NT2/D1 (cell line): ENCODE data around the gene GALNT7.

ENCODE experiments used
- SUZ12 ChIP-seq: IDR thresholded peaks from 2 replicates; pipeline ENCODE4 v1.6.1; 2011; ENCODE audit not compliant: insufficient read length, insufficient read depth; ENCODE audit errors: extremely low read depth
- YY1 ChIP-seq: IDR thresholded peaks from 2 replicates; pipeline ENCODE4 v1.6.1; 2011; ENCODE audit not compliant: insufficient read length, insufficient read depth
- ZNF274 ChIP-seq: IDR thresholded peaks from 2 replicates; pipeline ENCODE4 v1.6.1; 2011; ENCODE audit warnings: mild to moderate bottlenecking, low read depth, low read length

GRCh38 chr4:173151496-173151895 is 17.1 kb upstream of the GALNT7 start:
- TF ChIP-seq YY1 (no peak), ZNF274 (no peak), SUZ12 (no peak)
